Activated CD4-positive, alpha-beta T cell treated with anti-CD3 and anti-CD28 coated beads, Interleukin-2, amount 50 U/mL, for 1 hour (primary cell): Measurements from ENCODE around the gene NFX1.
"Not testable (repeated sequence)": the region's sequence is repeated elsewhere in the genome, so short reads cannot be mapped to it uniquely, and the experiment has no call there.

Experiments
- DNase-seq: peaks from one replicate; pipeline ENCODE4 v3.0.0-alpha.2; 2020

Gene NFX1

GRCh38 chr9:33311953-33312352, 21.6 kb downstream of the NFX1 start:
- no peak for DNase-seq

DNA sequence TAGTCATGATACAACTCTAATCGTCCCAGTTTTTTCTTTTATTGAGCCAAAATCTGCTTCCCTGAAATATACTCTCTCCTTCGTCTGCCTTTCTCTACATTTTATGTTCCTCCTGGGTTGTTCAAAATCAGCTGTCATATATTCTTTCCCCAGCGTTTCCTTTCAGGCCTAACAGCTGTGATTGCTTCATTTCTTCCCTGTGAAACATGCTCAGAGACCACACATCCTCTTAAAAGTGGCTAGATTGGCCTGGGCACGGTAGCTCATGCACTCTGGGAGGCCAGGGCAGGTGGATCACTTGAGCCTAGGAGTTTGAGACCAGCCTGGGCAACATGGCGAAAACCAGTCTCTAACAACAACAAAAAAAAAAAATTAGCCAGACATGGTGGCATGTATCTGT, 25.1 kb downstream of the NFX1 start:
- no peak for DNase-seq

DNA sequence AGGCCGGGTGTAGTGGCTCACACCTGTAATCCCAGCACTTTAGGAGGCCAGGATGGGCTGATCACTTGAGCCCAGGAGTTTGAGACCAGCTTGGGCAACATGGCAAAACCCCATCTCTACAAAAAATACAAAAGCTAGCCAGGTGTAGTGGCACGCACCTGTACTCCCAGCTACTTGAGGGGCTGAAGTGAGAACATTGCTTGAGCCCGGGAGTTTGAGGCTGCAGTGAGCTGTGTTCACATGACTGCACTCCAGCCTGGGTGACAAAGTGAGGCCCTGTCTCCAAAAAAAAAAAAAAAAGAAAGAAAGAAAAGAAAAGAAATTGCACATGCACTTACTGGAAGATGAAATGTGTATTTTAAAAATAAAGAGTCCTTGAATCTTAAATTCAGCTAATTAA, 26.8 kb downstream of the NFX1 start:
- not testable (repeated sequence) for DNase-seq

DNA sequence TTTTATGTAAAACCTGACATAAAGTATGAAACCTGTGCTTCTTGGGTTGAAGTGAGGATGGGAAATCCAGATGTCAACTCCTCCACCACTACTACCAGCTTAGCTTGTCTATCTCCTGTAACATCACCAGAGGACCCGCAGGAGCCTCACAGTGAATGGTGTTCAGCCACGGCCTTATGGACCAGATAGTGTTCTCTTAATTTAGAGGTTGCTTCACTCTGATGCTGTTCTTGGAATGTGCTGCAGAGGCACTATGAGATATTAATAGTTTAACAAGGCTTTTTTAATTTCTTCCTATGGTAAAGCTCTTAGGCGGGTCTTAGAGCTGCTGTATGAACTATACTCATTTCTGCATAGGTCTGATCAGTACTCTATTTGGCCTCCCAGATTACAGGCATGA, 27.9 kb downstream of the NFX1 start:
- no peak for DNase-seq

DNA sequence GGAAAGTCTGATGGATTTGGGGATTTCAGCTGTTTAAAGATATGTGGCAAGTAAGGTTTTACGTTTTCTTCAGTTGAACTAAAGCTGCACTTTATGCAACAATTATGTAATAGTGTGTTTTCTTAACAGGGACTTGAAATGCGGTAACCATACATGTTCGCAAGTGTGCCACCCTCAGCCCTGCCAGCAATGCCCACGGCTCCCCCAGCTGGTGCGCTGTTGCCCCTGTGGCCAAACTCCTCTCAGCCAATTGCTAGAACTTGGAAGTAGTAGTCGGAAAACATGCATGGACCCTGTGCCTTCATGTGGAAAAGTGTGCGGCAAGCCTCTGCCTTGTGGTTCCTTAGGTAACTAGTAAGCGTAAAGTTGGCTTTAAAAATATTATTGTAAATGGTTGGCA, 28.5 kb downstream of the NFX1 start:
- DNase-seq, result no peak

- no peak for DNase-seq
These were observed 29.9 kb downstream of the NFX1 start for GRCh38 chr9:33320230-33320567.

- DNase-seq, result no peak
These were observed 30.4 kb downstream of the NFX1 start for GRCh38 chr9:33320568-33321261.

- DNase-seq, result no peak
These were observed 38.8 kb downstream of the NFX1 start for GRCh38 chr9:33329117-33329563.

DNA sequence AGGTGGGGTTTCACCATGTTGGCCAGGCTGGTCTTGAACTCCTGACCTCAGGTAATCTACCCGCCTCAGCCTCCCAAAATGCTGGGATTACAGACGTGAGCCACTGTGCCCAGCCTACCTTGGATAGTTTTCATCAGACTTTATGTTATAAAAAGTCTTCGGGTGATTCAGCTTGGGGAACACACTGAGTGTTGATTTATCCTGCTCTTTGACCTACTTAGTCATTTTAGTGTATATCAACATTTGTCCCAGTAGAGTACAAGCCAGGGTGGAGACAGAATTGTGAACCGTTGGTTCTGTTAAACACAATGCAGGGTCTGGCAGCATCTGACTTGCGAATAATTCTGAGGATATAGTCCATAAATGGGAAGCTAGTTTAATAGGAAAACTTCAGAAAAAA, 39.7 kb downstream of the NFX1 start:
- no peak for DNase-seq

DNA sequence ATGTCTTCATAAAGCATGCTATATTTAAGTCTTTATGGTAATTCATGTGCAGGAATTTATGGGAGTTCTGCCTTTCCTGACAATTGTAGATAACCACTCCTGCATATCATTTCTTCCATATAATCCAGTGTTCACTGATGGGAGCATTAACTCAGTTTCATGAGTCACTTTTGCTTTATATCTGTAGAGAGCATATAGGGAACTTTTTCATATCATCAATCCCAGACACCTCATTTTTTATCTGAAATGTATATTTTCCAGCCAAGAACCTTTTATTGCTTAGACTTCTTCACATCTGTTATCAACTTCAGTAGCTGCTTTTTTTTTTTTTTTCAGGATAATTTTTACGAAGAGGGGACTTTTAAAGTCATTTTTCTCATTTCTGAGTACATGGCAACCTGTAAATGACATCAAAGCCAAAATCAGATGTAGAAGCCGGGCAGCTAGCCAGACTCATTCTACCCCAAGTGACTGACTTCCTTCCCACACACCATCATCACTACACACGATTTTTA, 41.1 kb downstream of the NFX1 start:
- no peak for DNase-seq

DNA sequence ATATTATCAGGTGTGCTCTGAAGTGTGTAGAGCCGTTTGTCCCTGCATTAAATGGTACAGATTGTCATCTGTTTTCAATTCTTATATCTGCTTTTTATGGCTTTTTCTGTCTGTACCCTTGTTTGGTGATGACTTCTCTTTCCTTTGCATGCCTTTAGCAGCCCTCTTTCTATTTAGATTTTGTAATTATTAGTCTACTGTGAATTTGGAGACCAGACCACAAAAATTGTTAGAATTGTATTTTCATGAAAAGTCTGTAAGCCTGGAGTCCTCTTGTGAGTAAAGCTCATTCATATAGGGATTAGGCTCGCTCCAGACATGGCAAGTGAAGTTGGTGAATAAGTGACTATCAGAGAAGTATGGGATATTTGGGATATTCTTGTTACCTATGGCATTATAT, 41.7 kb downstream of the NFX1 start:
- no peak for DNase-seq

DNA sequence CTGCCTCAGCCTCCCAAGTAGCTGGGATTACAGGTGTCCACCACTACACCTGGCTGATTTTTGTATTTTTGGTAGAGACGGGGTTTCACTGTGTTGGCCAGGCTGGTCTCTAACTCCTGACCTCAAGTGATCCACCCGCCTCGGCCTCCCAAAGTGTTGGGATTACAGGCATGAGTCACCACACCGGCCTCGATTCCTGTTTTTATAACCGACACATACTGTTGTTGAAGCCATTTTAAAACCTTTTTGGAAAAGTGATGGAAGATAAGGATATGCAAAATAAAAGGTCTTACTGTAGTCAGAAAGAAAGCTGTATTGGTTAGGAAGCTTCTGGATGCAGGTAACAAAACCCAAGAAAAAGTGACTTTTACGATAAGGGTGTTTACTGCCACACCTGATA, 42.6 kb downstream of the NFX1 start:
- not testable (repeated sequence) for DNase-seq

- DNase-seq, result no peak
These were observed 49.9 kb downstream of the NFX1 start for GRCh38 chr9:33340186-33340585.

GRCh38 chr9:33341182-33341581, 50.9 kb downstream of the NFX1 start:
- DNase-seq, result no peak

- DNase-seq, result no peak
These were observed 53.8 kb downstream of the NFX1 start for GRCh38 chr9:33344145-33344544.

DNA sequence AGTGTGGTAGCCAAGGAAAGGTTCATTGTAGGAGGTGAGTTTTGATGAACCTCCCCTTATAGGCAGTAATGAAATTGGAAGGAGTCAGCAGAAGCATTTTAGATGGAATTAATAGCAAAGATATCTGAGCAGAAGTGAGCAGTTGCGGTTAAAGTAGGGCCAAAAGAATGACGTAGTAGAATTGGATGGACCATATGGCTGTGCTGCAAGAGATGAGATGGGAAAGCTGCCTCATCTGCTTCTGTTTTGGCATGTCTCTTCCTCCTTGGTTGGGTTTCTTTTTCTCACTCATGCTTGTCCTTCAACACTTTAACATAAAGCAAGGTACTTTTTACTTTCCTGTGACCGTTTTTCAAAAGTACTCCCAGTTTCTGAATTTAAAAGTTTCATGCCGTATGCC, 56.2 kb downstream of the NFX1 start:
- no peak for DNase-seq

GRCh38 chr9:33348998-33349397, 58.7 kb downstream of the NFX1 start:
- no peak for DNase-seq

DNA sequence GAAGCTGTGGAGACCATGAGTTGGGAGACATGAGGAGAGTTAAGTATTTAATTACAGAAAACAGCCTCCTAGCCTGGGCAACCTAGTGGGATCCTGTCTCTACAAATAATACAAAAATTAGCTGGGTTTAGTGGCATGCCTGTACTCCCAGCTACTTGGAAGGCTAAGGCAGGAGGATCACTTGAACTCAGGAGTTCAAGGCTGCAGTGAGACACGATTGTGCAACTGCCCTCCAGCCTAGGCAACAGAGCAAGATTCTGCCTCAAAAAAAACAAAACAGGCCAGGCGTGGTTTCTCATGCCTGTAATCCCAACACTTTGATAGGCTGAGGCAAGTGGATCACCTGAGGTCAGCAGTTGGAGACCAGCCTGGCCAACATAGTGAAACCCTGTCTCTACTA, 59.4 kb downstream of the NFX1 start:
- DNase-seq, result no peak

GRCh38 chr9:33350310-33350709, 60.0 kb downstream of the NFX1 start:
- DNase-seq, result no peak

GRCh38 chr9:33351547-33351946, 61.2 kb downstream of the NFX1 start:
- no peak for DNase-seq

GRCh38 chr9:33354651-33355211, 64.4 kb downstream of the NFX1 start:
- no peak for DNase-seq

DNA sequence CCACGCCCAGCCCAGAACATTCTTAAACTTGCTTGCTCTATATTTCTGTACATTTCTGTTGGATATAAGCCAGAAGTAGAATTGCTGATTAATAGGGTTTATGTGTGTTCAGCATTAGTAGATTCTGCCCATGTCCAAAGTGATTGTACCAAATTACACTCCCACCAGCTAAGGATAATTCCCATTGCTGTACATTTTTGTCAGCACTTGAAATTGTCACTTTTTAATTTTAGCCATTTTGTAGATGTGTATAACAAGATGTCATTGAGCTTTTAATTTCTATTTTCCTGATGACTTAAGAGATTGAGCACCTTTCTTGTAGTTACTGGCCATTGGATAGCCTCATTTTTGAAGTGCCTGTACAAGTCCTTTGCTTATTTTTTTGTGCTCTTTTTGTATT, 65.6 kb downstream of the NFX1 start:
- no peak for DNase-seq

GRCh38 chr9:33358641-33359040, 68.3 kb downstream of the NFX1 start:
- not testable (repeated sequence) for DNase-seq

- no peak for DNase-seq
These were observed 73.8 kb downstream of the NFX1 start for GRCh38 chr9:33364127-33364526.

GRCh38 chr9:33364814-33365213, 74.5 kb downstream of the NFX1 start:
- not testable (repeated sequence) for DNase-seq
